Keratinocyte (primary cell): ENCODE data around the gene S100P. TPM values are rescaled to one million over a fixed set of nuclear protein-coding genes. Genes with fewer than 3 reads are reported as not detected.

Experiments used
- DNase-seq: peaks from one replicate; pipeline ENCODE4 v3.0.0-alpha.2; 2011; ENCODE audit warnings: low read depth, missing footprints, low spot score
- FAIRE-seq: peaks from 2 replicates; lab custom pipeline; 2011; peaks lifted over from hg19 to GRCh38; lab: Jason Lieb, UNC
- H2AFZ ChIP-seq: 2 replicates; pipeline ENCODE4 v1.6.0; 2012; ENCODE audit warnings: low read length, control low read depth, inconsistent platforms; ENCODE audit not compliant: control insufficient read depth
- H3K27ac ChIP-seq: 2 replicates; pipeline ENCODE4 v1.5.1; 2011; ENCODE audit warnings: low read length; ENCODE audit not compliant: control insufficient read depth, insufficient read depth
- H3K27me3 ChIP-seq: 3 replicates; pipeline ENCODE4 v1.6.0; 2011; ENCODE audit warnings: low read length; ENCODE audit not compliant: control insufficient read depth, insufficient read depth; ENCODE audit errors: extremely low read depth
- H3K36me3 ChIP-seq, 2 experiments: 2 replicates in 1 of 2; 3 replicates in 1 of 2; pipeline ENCODE4 v1.5.1; 2011; ENCODE audit warnings: low read length in 2 of 2, mild to moderate bottlenecking in 1 of 2; ENCODE audit not compliant: control insufficient read depth in 2 of 2, insufficient read depth in 2 of 2; ENCODE audit errors: extremely low read depth in 1 of 2
- H3K4me1 ChIP-seq: 3 replicates; pipeline ENCODE4 v1.5.1; 2011; ENCODE audit warnings: low read length; ENCODE audit not compliant: control insufficient read depth, insufficient read depth; ENCODE audit errors: extremely low read depth
- H3K4me2 ChIP-seq: 3 replicates; pipeline ENCODE4 v1.6.0; 2011; ENCODE audit warnings: low read depth, low read length; ENCODE audit not compliant: control insufficient read depth, insufficient read depth; ENCODE audit errors: extremely low read depth
- H3K4me3 ChIP-seq, 3 experiments: fragments of 200-600 bp in 1 of 3; sonication (generic) in 1 of 3; 2 replicates in 2 of 3; 3 replicates in 1 of 3; pipeline ENCODE4 v1.5.1; 2011 to 2016; ENCODE audit warnings: low read length in 3 of 3, mild to moderate bottlenecking in 3 of 3, control low read depth in 2 of 3, inconsistent platforms in 1 of 3, low read depth in 1 of 3, mixed read lengths in 1 of 3, mixed run types in 1 of 3, moderate library complexity in 1 of 3; ENCODE audit not compliant: control insufficient read depth in 2 of 3, insufficient read depth in 2 of 3; ENCODE audit errors: extremely low read depth in 1 of 3
- H3K79me2 ChIP-seq: 2 replicates; pipeline ENCODE4 v1.6.0; 2012; ENCODE audit warnings: low read length; ENCODE audit not compliant: control insufficient read depth, insufficient read depth
- H3K9ac ChIP-seq: 3 replicates; pipeline ENCODE4 v1.6.0; 2011; ENCODE audit warnings: low read length; ENCODE audit not compliant: control insufficient read depth, insufficient read depth; ENCODE audit errors: extremely low read depth
- H3K9me1 ChIP-seq: 3 replicates; pipeline ENCODE4 v1.6.0; 2011; ENCODE audit warnings: low read length; ENCODE audit not compliant: control insufficient read depth, insufficient read depth; ENCODE audit errors: extremely low read depth
- H3K9me3 ChIP-seq: 2 replicates; pipeline ENCODE4 v1.5.1; 2012; ENCODE audit warnings: low read depth, low read length; ENCODE audit not compliant: control insufficient read depth
- H4K20me1 ChIP-seq: 3 replicates; pipeline ENCODE4 v1.6.0; 2011; ENCODE audit warnings: low read length; ENCODE audit not compliant: control insufficient read depth, insufficient read depth; ENCODE audit errors: extremely low read depth
- CTCF ChIP-seq, 3 experiments: IDR thresholded peaks in 1 of 3; conservative IDR thresholded peaks in 1 of 3; optimal IDR thresholded peaks in 1 of 3; 2 replicates in 2 of 3; 3 replicates in 1 of 3; pipeline versions ENCODE3 to v1.5.1; 2011; ENCODE audit warnings: low read length in 3 of 3, mild to moderate bottlenecking in 3 of 3, moderate library complexity in 2 of 3, control low read depth in 1 of 3, inconsistent platforms in 1 of 3; ENCODE audit not compliant: insufficient read depth in 2 of 3; ENCODE audit errors: extremely low read depth in 1 of 3
- EZH2 ChIP-seq: IDR thresholded peaks from one replicate; pipeline ENCODE4 v1.6.1; 2012; ENCODE audit warnings: inconsistent platforms, mild to moderate bottlenecking, low read length, moderate library complexity
- dilution Hi-C: fragments of 300-500 bp; cut with MboI; formaldehyde crosslinking; loops from one replicate; pipeline ENCODE4 v1.7.0; 2020; ENCODE audit warnings: low sequenced_read_pairs; ENCODE audit not compliant: extremely low pct_ligation_motif_present
- polyA plus RNA-seq, 5 experiments: library from polyadenylated mRNA; depleted of rRNA in 3 of 5; stranded (reverse) in 3 of 5; stranded (forward) in 1 of 5; unstranded in 1 of 5; fragments of >200 nt; gene quantifications; 1 replicate in 1 of 5; 2 replicates in 3 of 5; 3 replicates in 1 of 5; pipeline versions ENCODE4 v1.2.1 to v1.2.3, GENCODE V29; 2011 to 2012; ENCODE audit warnings: missing spikeins in 2 of 5, low read depth in 1 of 5, low replicate concordance in 1 of 5

S100P gene
- polyA plus RNA-seq, 1 donor (not counting 4 experiments of a cell fraction or from before 2014, with no cell fraction given) = 1.7 TPM

DNA sequence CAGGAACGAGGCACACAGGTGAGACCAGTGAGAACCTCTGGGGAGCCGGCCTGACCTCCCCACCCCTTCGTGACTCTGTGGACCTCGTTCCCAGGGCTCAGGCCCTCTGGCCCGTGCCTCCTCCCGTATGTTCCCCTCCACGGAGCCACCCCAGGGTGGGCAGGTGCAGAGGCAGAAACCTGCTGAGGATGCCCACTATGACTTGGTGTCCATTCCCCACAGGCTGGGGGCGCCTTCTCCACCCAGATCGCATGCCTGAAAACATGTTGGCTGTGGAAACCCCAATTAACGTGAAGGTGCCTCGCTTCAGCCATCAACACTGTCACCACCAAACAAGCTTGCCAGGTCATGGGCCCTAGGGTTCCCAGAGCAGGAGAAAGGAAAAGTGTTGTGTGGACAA, 49.3 kb downstream of the S100P start:
- Histone ChIP-seq H3K4me1 (peaks cover 5% of the 10 kb centered on the region), H3K36me3 (no peaks in the 10 kb centered on the region), H3K79me2 (no peaks in the 10 kb centered on the region), H2AFZ (no peak overlapping the region), H3K4me2 (no peak overlapping the region), H3K9me3 (no peaks in the 10 kb centered on the region), H3K9me1 (no peaks in the 10 kb centered on the region), H3K4me3 (no peak overlapping the region), H3K27ac (no peak overlapping the region), H3K27me3 (peaks cover 11% of the 10 kb centered on the region), H3K9ac (no peak overlapping the region), H4K20me1 (no peaks in the 10 kb centered on the region)
- no peak for FAIRE-seq
- TF ChIP-seq CTCF (optimal IDR thresholded peaks at IDR 0.05 in 1 of 3, IDR thresholded peaks at IDR 0.05 in 1 of 3, conservative IDR thresholded peaks at IDR 0.05 in 1 of 3; ENCODE audit: extremely low read depth in 1 of 3, insufficient read depth in 2 of 3, low read length in 3 of 3) (no peak), EZH2 (no peak)
- dilution Hi-C loops = no loop called here
- DNase-seq = no peak

Other genes starting within 250 kb of the S100P start
- gene PPP2R2C, start 221.3 kb upstream of the S100P start, polyA plus RNA-seq = 12.3 to 20.2 TPM (median 18.6 TPM) in 3 replicates
- gene MAN2B2, start 118.7 kb upstream of the S100P start, polyA plus RNA-seq = 7.4 to 13.2 TPM (median 8.0 TPM) in 3 replicates
- gene MRFAP1, start 53.2 kb upstream of the S100P start, polyA plus RNA-seq = 121 to 275 TPM (median 224 TPM) in 3 replicates
- gene MRFAP1L1, start 16.0 kb downstream of the S100P start, polyA plus RNA-seq = 47.6 to 77.9 TPM (median 50.7 TPM) in 3 replicates
- gene BLOC1S4, start 22.3 kb downstream of the S100P start, polyA plus RNA-seq = 11.2 to 13.6 TPM (median 11.7 TPM) in 3 replicates
- gene KIAA0232, start 88.8 kb downstream of the S100P start, polyA plus RNA-seq = 8.5 to 10.0 TPM (median 9.1 TPM) in 3 replicates
- gene TBC1D14, start 215.9 kb downstream of the S100P start, polyA plus RNA-seq = 49.8 to 55.1 TPM (median 52.0 TPM) in 3 replicates